NCI-H748 treated with DMSO at 0.1 percent for 48 hours (cell line): ENCODE results near the gene STXBP6.
"Not testable (repeated sequence)": the region's sequence is repeated elsewhere in the genome, so short reads cannot be mapped to it uniquely, and the experiment has no call there.

Experiments used
- DNase-seq: peaks from one replicate; lab custom pipeline; 2025; lab: John Stamatoyannopoulos, UW

The STXBP6 gene

DNA sequence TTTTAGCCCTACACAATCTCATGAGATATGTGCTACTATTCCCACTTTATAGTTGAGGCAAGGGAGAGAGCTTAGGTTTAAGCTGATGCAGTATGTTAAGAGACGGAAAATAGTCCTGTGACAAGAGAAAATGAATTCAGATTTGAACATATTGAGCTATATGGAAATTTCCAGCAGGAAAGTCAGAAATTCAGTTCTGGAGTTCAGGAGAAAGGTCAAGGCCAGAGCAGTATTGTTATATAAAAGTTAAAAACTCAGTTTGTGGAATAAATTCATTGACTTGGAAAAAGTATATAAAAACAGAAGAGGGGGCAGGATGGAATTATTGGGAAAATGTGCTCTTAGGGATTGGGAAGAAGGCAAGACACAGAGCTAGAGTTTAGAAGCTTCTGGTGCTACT lies 248.9 kb downstream of the STXBP6 start:
- no peak for DNase-seq

DNA sequence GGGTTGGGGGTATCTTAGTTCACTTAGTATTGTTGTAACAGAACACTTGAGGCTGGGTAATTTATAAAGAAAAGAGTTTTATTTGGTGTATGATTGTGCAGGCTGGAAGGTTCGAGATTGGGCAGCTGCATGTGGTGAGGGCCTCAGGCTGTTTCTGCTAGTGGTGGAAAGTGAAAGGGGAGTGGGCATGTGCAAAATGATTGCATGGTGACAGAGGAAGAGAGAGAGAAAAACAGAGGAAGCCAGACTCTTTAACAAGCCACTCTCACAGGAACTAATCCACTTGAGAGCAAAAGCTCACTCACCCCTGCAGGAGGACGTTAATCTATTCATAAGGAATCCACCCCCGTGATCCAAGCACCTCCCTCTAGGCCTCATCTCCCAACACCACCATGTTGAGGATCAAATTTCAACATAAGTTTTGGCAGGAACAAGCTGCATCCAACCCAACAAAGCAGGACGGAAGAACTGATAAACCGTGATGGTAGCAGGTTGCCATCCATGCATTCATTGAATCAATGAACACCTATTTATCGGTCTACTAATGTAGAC lies 251.0 kb downstream of the STXBP6 start:
- DNase-seq: no peak

DNA sequence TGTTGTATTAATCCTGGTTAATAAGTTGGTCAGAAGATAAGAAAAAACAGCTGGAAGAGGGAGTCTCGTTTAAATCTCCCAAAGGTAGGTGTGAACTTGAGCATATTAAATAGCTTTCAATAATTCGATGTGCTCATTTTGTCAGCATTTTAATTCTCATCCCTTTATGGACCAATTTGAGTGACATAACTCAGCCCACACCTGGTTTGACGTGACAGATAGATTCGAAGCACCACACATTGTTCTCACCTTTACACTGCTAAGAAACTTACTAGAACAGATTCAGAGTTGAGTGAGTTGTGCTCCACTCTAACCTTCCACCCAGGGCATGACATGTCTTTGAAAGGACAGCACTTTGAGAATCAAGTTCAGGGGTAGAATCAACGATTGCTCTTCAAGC lies 254.5 kb downstream of the STXBP6 start:
- DNase-seq: no peak

DNA sequence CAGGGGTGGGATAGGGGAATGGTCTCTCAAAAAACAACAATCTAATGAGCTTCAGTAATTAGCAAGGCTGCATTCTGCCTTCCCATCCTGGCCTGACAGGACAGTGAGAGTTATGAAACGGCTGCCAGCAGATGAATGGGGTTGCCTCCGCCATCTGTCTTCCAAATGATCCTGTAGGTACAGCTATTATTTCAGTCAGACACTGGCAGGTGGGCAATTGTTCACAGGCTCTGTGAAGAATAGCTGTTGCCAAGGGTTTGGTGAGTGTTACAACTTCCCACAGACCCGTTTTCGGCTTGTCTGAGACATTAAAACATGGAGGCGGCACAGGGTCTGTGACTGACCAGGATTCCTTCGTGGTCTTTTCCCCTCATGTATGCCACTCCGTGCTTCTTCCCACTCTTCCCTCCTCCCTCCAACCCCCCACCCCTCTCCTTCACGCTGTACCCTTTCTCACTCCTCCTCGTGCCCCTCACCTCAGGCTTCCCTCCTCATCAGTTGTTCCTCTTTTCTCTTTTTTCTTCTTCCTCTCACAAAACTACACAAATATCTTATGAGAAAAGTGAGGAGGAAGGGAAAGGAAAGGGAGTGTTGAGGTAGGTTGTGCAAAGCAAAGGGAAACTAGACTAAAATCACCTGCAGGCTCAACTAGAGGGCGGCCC lies 255.2 kb downstream of the STXBP6 start:
- no peak for DNase-seq

DNA sequence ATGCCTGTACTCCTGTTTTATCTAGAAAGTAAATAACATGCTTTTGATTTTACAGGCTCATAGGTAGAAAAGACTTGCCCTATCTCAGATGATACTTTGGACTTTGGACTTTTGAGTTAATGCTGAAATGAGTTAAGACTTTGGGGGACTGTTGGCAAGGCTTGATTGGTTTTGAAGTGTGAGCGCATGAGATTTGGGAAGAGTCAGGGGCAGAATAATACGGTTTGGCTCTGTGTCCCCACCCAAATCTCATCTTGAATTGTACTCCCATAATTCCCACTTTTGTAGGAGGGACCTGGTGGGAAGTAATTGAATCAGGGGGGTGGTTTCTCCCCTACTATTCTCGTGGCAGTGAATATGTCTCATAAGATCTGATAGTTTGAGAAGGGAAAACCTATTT lies 259.8 kb downstream of the STXBP6 start:
- no peak for DNase-seq

DNA sequence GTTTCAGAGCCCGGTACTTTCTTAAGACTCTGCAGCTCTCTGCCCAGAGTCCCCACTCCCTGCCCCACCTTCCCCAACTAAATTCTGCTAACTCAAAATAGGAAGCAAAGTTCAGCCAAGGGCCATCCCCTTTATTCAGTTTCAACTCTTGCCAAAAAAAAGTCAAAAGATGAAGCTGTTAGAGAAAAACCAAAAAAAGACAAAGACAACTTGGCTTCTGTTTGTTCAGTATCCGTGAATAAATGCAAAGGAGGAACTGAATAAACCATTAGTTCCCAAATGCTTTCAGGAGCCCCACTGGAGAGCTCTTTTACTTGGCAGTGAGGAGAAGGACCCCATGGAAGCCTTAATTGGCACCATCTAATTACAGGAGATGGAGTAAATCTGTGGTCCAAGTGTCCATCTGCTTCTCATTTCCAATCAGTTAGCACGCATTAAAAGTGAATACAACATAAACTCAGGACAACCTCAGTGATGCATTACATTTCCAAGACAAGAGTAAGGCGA lies 260.5 kb downstream of the STXBP6 start:
- no peak for DNase-seq

DNA sequence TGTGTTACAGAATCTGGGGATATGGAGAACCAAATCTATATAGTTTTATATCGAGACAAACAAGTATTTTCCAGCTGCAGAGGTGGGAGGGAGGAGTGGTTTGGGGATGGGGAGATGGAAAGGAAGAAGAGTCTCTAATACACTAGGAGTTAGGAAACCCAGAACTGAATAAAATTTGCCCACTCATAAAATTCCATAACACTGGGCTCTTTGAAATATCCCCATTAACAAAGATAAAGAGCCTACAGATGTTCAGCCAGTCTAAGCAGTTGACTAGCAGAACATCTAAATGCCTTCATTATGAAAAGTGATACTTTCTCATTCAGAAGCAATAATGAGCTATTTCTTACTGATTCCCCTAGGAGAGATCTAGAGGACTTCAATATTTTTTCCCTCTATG lies 264.2 kb downstream of the STXBP6 start:
- no peak for DNase-seq

DNA sequence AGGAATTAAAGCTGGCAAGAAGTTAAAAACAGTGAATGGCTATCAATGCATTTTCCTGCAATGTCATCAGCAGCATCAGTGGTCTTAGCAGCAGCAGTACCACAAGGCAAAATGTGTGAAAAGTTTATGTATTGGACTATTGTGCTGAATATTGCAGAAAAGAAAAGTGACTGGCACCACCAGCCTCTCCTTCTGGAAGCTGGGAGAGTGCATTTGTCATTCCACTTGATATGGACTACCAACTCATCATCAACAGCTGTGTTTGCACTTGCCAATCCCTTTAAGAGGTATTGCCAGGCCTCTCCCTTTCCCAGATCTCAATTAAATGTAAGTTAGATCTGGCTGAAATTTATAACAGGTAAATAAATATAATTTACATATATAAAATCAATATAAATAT lies 265.0 kb downstream of the STXBP6 start:
- DNase-seq: no peak

DNA sequence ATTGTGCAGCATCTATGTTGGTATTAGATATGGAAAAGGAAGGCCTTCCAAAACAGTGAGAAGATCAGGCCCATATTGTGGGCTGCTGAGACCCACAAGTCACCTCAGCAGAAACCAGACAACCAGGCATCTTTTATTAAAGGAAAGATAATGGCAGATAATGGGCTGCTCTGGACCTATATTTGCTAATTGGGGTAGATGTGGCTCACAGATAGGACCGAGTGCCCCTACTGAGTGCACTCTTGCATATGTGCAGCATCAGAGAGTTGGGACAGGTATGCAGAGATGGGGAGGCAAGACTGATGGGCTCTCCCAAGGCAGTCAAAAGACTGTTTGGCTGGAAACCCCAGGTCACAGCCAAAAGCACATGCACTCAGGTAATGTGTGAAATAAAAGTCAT lies 266.2 kb downstream of the STXBP6 start:
- DNase-seq: no peak

DNA sequence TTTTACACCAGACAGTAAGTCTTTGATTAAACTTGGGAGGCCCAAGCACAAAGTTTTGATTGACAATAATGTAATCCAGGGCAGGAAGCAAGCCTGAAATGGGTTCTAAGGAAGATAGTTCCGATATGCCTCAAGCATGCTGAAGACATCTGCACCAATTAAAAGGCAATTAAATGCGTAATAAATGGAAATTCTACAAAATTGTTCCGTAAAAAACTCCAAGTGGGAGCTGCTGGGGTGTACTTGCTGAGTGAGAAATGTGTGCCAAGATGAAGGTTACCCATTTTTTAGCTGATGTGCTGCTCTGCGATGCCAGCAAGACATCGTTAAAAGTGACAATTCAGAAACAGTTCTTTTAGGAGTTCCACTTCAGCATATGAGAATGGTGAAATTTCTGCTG lies 269.7 kb downstream of the STXBP6 start:
- no peak for DNase-seq

DNA sequence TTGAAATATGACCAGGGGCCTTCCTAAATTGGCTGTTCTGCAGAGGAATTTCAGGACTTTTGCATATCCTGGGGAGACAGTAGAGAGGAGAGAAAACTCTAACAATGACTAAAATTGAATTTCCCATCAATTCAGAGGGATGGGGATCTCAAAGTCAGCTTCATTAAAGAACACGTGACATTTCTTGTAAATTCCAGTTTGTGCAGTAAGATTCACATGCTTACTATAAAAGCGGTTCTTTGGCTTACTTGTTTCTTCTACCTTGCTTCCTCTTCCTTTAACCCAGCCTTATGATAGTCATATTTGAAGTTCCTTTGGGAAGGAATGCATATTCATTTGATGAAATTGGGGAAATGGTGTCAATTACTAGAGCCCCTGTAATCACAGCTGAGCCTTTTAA lies 272.3 kb downstream of the STXBP6 start:
- DNase-seq: no peak

DNA sequence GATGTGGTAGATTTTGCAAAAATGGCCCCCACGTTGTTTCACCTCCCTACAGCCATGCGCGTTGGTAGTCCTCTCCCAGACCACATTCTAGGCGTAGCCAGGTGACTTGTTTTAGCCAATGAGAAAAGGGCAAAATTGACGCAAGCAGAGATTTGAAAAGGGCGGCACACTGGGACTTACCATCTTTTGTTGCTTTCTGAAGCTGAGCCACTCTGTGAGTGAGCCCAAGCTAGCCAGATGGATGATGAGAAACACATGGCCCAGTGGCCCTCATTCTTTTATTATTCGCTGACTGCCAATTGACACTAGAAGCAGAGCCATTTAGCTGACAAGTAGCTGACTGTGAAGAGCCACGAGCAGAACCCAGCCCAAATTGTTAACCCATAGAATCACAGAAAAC lies 274.0 kb downstream of the STXBP6 start:
- DNase-seq: no peak

DNA sequence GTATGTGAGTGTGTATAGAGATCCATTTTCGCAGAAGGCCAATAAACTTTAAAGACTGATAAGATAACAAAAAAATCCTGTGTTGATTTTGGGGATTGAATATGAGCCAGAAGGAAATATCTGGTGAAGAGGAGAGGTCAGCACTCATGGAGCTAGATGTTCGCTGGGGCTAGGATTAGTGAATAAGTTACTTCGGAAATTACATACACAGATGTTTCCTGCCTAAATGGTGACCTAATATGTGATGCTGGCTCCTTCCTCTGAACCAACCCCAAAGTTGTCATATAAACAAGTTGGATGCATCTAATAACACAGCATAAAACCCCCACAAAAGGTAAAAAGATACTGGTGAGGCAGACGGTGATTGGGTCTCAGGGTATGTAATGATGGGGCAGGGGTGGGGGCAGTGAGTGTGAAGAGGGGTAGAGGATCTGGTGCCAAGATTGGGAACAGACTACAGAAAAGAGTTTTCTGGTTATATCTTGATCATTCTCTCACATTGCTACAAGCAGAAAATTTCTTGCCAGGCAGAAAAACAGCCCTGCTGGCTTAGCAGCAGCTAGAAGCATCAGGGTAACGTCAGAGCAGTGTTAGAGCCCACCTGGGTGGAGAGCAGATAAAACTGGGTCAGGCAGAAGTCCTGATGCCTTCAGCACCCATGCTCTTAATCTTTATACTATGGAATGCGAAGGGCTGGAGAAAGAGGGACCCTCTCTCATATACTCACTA lies 275.6 kb downstream of the STXBP6 start:
- no peak for DNase-seq

DNA sequence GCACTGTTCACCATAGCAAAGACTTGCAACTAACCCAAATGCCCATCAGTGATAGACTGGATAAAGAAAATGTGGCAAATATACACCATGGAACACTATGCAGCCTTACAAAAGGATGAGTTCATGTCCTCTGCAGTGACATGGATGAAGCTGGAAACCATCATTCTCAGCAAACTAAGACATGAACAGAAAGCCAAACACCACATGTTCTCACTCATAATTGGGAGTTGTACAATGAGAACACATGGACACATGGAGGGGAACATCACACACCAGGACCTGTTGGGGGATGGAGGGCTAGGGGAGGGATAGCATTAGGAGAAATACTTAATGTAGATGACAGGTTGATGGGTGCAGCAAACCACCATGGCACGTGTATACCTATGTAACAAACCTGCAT lies 276.4 kb downstream of the STXBP6 start:
- DNase-seq: not testable (repeated sequence)

DNA sequence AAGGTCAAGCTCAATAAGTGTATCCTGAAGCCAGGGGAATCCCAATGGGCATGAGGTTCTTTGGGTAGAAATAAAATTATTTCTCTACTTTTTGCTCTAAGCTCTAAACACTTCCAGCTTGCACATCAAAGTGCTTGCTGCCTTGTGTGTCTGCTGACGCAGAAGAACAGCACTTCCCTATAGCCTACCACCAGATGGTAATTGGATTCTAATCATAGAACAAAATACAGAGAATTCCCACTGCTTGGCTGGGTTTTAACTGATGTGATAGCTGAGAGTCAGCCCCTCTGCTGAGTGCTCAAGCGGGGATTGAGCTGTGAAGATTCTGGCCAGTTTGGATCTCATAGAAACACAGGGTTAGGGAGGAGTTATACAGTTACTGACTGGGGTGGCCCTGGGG lies 283.5 kb downstream of the STXBP6 start:
- no peak for DNase-seq

DNA sequence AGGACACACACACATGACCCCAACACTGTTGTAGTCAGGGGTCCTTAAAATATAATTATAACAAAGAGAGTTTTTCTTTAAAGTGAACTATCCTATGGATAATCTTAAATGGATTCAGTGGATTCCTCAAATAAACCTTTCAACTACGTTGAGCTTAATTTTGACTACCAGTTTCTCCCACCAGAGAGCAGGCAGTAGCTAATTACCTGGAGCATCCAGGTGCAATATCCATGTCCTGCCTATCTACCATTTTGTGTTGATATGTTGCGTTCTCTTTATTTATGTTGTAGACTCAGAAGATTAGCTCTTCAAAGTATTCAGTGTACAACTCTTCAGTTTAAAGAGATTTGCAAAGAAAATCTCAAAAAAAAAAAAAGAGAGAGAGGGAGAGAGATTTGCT lies 288.8 kb downstream of the STXBP6 start:
- DNase-seq: no peak
